Lower lobe of right lung (tissue), 2 donors: ENCODE data around the gene CRTC1. TPM values are rescaled to one million over a fixed set of nuclear protein-coding genes. Genes with fewer than 3 reads are reported as not detected.

Source experiments
- ATAC-seq, 2 donors: fragments of 200-7000 bp; cut with Tn5 transposase; one replicate each; pipeline ENCODE4 v1.9.1; 2020 to 2022; ENCODE audit warnings: mild to moderate bottlenecking in 2 of 2, moderate library complexity in 2 of 2
- DNase-seq: peaks from one replicate; pipeline ENCODE4 v3.0.0-alpha.2; 2020
- H3K27ac ChIP-seq: fragments of 200-600 bp; one replicate; pipeline ENCODE4 v1.8.0; 2022
- H3K27me3 ChIP-seq: fragments of 200-600 bp; one replicate; pipeline ENCODE4 v1.8.0; 2022; ENCODE audit warnings: low read depth
- H3K36me3 ChIP-seq: fragments of 200-600 bp; one replicate; pipeline ENCODE4 v1.8.0; 2022; ENCODE audit warnings: mild to moderate bottlenecking
- H3K4me1 ChIP-seq: fragments of 200-600 bp; one replicate; pipeline ENCODE4 v1.8.0; 2022
- H3K4me3 ChIP-seq: fragments of 200-600 bp; one replicate; pipeline ENCODE4 v1.8.0; 2022; ENCODE audit warnings: mild to moderate bottlenecking
- H3K9me3 ChIP-seq: fragments of 200-600 bp; one replicate; pipeline ENCODE4 v1.8.0; 2022
- CTCF ChIP-seq: fragments of 200-600 bp; IDR thresholded peaks from one replicate; pipeline ENCODE4 v1.8.0; 2022; ENCODE audit warnings: antibody characterized with exemption, mild to moderate bottlenecking
- intact Hi-C: fragments of 100-400 bp; cut with DNase I; formaldehyde crosslinking; loops from one replicate; pipeline ENCODE4 v1.11.0; 2022
- total RNA-seq: library from RNA; stranded (reverse); fragmentation: NEBNext Ultra II Directional; extraction: Animal tissue kit (Norgen Biotek cat#: 25700); gene quantifications from one replicate; pipeline ENCODE4 v1.2.1, GENCODE V29; 2021
- donor health status: DM: no; HTN: yes; CAD: no; lungs with severe emphysema.

The CRTC1 gene
- total RNA-seq, 1 donor from 2014 or later: 16.2 TPM

GRCh38 chr19:18685597-18686190 is 2.2 kb downstream of the CRTC1 start:
- no peak overlapping the region for H3K27ac ChIP-seq
- DNase-seq (no peak), ATAC-seq (no peak)
- H3K4me3 ChIP-seq: no peak overlapping the region
- H3K9me3 ChIP-seq: no peaks in the 10 kb centered on the region
- no peaks in the 10 kb centered on the region for H3K27me3 ChIP-seq
- intact Hi-C loops: no loop called here
- TF ChIP-seq CTCF: no peak
- no peaks in the 10 kb centered on the region for H3K36me3 ChIP-seq
- peaks cover 23% of the 10 kb centered on the region for H3K4me1 ChIP-seq

DNA sequence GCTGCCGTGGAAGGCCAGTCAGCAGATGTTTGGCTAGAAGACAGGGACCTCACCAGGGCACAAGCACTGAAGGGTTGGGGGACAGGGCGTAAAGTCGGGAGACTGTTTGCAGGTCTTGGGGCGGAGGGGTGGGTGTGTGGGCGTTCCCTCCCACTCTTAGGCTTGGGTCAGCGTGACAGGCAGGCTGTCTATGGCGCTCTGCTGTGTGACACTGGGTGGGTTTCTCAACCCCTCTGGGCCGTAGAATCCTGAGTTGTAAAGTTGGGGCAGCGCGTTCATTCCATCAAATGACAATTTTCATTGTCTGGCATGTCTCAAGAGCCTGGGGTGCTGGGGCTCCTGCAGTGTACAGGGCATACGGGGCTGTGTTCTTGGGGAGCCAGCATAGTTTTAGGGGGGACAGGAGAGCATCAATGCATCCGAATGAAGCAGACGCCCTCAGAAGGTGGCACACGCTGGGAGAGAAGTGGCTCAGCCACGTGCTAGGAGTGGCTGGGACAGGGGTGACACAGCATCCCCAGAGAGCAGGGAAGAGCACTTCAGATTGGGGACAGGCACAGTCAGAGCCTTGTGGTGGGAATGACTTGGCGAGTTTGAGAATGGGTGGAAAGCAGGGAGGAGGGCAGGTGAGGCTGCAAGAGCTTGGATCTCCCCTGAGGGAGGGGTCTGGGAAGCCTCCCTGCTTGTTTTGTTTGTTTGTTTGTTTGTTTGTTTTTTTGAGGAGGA is 4.4 kb downstream of the CRTC1 start:
- Histone ChIP-seq H3K27ac (no peak overlapping the region), H3K4me3 (no peak overlapping the region), H3K9me3 (no peaks in the 10 kb centered on the region), H3K36me3 (no peaks in the 10 kb centered on the region), H3K27me3 (no peaks in the 10 kb centered on the region), H3K4me1 (peaks cover 19% of the 10 kb centered on the region)
- intact Hi-C loops: no loop called here
- ATAC-seq: no peak
- no peak for DNase-seq
- TF ChIP-seq CTCF: no peak

GRCh38 chr19:18696023-18696422 is 12.5 kb downstream of the CRTC1 start:
- no peaks in the 10 kb centered on the region for H3K27me3 ChIP-seq
- no peaks in the 10 kb centered on the region for H3K36me3 ChIP-seq
- H3K9me3 ChIP-seq: no peaks in the 10 kb centered on the region
- H3K4me1 ChIP-seq: peaks cover 18% of the 10 kb centered on the region
- ATAC-seq (no peak), DNase-seq (no peak)
- no peak overlapping the region for H3K27ac ChIP-seq
- TF ChIP-seq CTCF: no peak
- no peak overlapping the region for H3K4me3 ChIP-seq
- intact Hi-C loops: no loop called here

DNA sequence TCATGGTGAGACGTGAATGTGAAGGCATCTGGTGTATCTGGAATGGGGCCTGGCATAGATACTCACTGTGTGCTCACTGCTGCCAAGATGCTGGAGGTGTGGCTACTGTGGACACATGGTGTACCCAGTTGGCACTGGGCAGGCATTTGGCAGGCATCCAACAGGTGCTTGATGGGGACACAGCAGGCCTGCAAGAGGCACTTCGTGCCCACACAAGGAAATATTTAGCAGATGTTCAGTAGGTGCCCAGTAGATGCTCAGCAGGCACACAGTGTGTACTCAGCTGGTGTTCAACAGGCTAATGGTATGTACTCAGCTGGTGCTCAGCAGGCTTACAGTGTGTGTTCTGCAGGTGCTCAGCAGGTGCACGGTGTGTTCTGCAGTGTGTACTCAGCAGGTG is 14.2 kb downstream of the CRTC1 start:
- H3K4me3 ChIP-seq: no peak overlapping the region
- no peak overlapping the region for H3K27ac ChIP-seq
- H3K4me1 ChIP-seq: peaks cover 24% of the 10 kb centered on the region
- no peak for TF ChIP-seq CTCF
- H3K27me3 ChIP-seq: no peaks in the 10 kb centered on the region
- H3K9me3 ChIP-seq: no peaks in the 10 kb centered on the region
- DNase-seq: peak; percentile 73
- peak; percentile 35 to 47 for ATAC-seq
- intact Hi-C loops: no loop called here
- no peaks in the 10 kb centered on the region for H3K36me3 ChIP-seq

DNA sequence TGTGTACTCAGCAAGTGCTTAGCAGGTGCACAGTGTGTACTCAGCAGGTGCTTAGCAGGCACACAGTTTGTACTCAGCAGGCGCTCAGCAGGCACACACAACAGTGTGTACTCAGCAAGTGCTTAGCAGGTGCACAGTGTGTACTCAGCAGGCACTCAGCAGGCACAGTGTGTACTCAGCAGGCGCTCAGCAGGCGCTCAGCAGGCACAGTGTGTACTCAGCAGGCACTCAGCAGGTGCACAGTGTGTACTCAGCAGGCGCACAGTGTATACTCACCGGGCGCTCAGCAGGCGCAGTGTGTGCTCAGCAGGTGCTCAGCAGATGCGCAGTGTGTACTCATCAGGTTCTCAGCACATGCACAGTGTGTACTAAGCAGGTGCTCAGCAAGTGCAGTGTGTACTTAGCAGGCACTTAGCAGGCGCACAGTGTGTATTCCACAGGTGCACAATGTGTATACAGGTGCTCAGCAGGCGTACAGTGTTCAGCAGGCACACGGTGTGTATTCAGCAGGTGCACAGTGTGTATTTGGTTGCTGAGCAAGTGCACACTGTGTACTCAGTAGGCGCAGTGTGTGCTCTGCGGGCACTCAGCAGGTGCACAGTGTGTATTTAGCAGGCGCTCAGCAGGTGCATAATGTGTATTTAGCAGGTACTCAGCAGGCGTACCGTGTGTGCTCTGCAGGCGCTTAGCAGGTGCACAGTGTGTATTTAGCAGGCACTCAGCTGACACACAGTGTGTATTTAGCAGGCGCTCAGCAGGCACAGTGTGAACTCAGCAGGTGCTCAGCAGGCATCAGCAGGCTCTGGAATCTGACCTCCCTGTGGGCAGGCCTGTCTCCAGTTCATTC is 15.1 kb downstream of the CRTC1 start:
- TF ChIP-seq CTCF: no peak
- intact Hi-C loops: no loop called here
- peak in 1 of 2 donors; percentile 2 for ATAC-seq

More for the DNA sequence above, 15.1 kb downstream of the CRTC1 start:
- H3K36me3 ChIP-seq: no peaks in the 10 kb centered on the region
- H3K27me3 ChIP-seq: no peaks in the 10 kb centered on the region
- no peak overlapping the region for H3K4me3 ChIP-seq
- no peak for DNase-seq
- no peak overlapping the region for H3K27ac ChIP-seq
- H3K4me1 ChIP-seq: peaks cover 24% of the 10 kb centered on the region
- H3K9me3 ChIP-seq: no peaks in the 10 kb centered on the region
